Neuronal stem cell (in vitro differentiated cells): ENCODE results near the gene TRAK1.

Source experiments
- DNase-seq: peaks from one replicate; pipeline ENCODE4 v3.0.0-alpha.2; 2013; ENCODE audit warnings: low spot score
- H2AFZ ChIP-seq: one replicate; pipeline ENCODE4 v1.6.1; 2013; ENCODE audit warnings: mild to moderate bottlenecking, low read length, inconsistent platforms
- H2AK5ac ChIP-seq: 2 replicates; pipeline ENCODE4 v1.6.1; 2013; ENCODE audit warnings: low read depth, mild to moderate bottlenecking, inconsistent platforms, low read length, moderate library complexity, mixed read lengths
- H2BK120ac ChIP-seq: 2 replicates; pipeline ENCODE4 v1.6.1; 2013; ENCODE audit warnings: low read depth, mild to moderate bottlenecking, inconsistent platforms, low read length, moderate library complexity, mixed read lengths
- H2BK12ac ChIP-seq: one replicate; pipeline ENCODE4 v1.6.1; 2013; ENCODE audit warnings: low read length, inconsistent platforms
- H2BK15ac ChIP-seq: 2 replicates; pipeline ENCODE4 v1.6.1; 2013; ENCODE audit warnings: mild to moderate bottlenecking, low read length, inconsistent platforms, mixed read lengths
- H2BK5ac ChIP-seq: one replicate; pipeline ENCODE4 v1.6.1; 2013; ENCODE audit warnings: inconsistent platforms, mild to moderate bottlenecking, low read length, moderate library complexity
- H3K14ac ChIP-seq: one replicate; pipeline ENCODE4 v1.6.1; 2013; ENCODE audit warnings: low read length, inconsistent platforms
- H3K18ac ChIP-seq: 2 replicates; pipeline ENCODE4 v1.6.1; 2013; ENCODE audit warnings: low read length, inconsistent platforms
- H3K23ac ChIP-seq: 2 replicates; pipeline ENCODE4 v1.6.1; 2013; ENCODE audit warnings: low read depth, mild to moderate bottlenecking, mixed read lengths, low read length, inconsistent platforms; ENCODE audit not compliant: poor library complexity
- H3K27ac ChIP-seq: replicated peaks from 3 replicates; pipeline ENCODE4 v1.5.1; 2013; ENCODE audit warnings: low read length, inconsistent platforms
- H3K27me3 ChIP-seq, 3 experiments: 2 replicates each; pipeline ENCODE4 v1.6.1; 2013; ENCODE audit warnings: low read length in 3 of 3, mild to moderate bottlenecking in 2 of 3, inconsistent platforms in 1 of 3, low read depth in 1 of 3, mixed read lengths in 1 of 3, moderate library complexity in 1 of 3; ENCODE audit not compliant: control insufficient read depth in 3 of 3, insufficient read depth in 3 of 3
- H3K36me3 ChIP-seq, 2 donors: replicated peaks in 1 of 2; 2 replicates each; pipeline ENCODE4 v1.6.1; 2013; ENCODE audit warnings: low read length in 2 of 2; ENCODE audit not compliant: control insufficient read depth in 2 of 2, insufficient read depth in 2 of 2
- H3K4ac ChIP-seq: 2 replicates; pipeline ENCODE4 v1.6.1; 2013; ENCODE audit warnings: inconsistent platforms, mild to moderate bottlenecking, low read length, moderate library complexity
- H3K4me1 ChIP-seq, 2 donors: 1 replicate in 1 of 2; 2 replicates in 1 of 2; pipeline ENCODE4 v1.6.1; 2013; ENCODE audit warnings: low read length in 2 of 2, low read depth in 1 of 2; ENCODE audit not compliant: control insufficient read depth in 2 of 2, insufficient read depth in 1 of 2
- H3K4me2 ChIP-seq: one replicate; pipeline ENCODE4 v1.6.1; 2013; ENCODE audit warnings: mild to moderate bottlenecking, low read length, inconsistent platforms; ENCODE audit not compliant: insufficient read depth, poor library complexity, severe bottlenecking
- H3K4me3 ChIP-seq, 2 donors: 2 replicates each; pipeline ENCODE4 v1.5.1; 2013; ENCODE audit warnings: low read length in 2 of 2, mild to moderate bottlenecking in 2 of 2, inconsistent platforms in 1 of 2, moderate library complexity in 1 of 2
- H3K79me1 ChIP-seq: one replicate; pipeline ENCODE4 v1.6.1; 2013; ENCODE audit warnings: low read depth, mild to moderate bottlenecking, inconsistent platforms, low read length, moderate library complexity
- H3K9ac ChIP-seq: one replicate; pipeline ENCODE4 v1.6.1; 2013; ENCODE audit warnings: mild to moderate bottlenecking, low read depth, low read length, inconsistent platforms; ENCODE audit not compliant: poor library complexity
- H3K9me3 ChIP-seq, 2 donors: replicated peaks in 1 of 2; 2 replicates each; pipeline versions ENCODE3 to v1.6.1; 2013; ENCODE audit warnings: low read length in 2 of 2, mild to moderate bottlenecking in 2 of 2, inconsistent platforms in 1 of 2, low read depth in 1 of 2, mixed read lengths in 1 of 2, moderate library complexity in 1 of 2; ENCODE audit not compliant: control insufficient read depth in 2 of 2, insufficient read depth in 1 of 2
- H4K8ac ChIP-seq: one replicate; pipeline ENCODE4 v1.6.1; 2013; ENCODE audit warnings: low read depth, mild to moderate bottlenecking, inconsistent platforms, low read length, moderate library complexity
- H4K91ac ChIP-seq: one replicate; pipeline ENCODE4 v1.6.1; 2013; ENCODE audit warnings: low read length, low read depth, mild to moderate bottlenecking, inconsistent platforms; ENCODE audit not compliant: poor library complexity
- WGBS, 2 donors: extraction: QIAGEN DNeasy Blood & Tissue Kit; methylation state at CpG; one replicate each; pipeline ENCODE4 v1.1.7; 2013; ENCODE audit warnings: missing lambda C conversion rate in 2 of 2, mixed read lengths in 1 of 2; ENCODE audit not compliant: insufficient read length in 2 of 2, insufficient replicate concordance in 1 of 2; ENCODE audit errors: extremely low coverage in 2 of 2; 5-methylcytosine and 5-hydroxymethylcytosine counted together

TRAK1 gene

GRCh38 chr3:42163622-42164244, 72.6 kb downstream of the TRAK1 start:
- Histone ChIP-seq H3K27ac (no peak overlapping the region), H3K4me3 (no peak overlapping the region)

DNA sequence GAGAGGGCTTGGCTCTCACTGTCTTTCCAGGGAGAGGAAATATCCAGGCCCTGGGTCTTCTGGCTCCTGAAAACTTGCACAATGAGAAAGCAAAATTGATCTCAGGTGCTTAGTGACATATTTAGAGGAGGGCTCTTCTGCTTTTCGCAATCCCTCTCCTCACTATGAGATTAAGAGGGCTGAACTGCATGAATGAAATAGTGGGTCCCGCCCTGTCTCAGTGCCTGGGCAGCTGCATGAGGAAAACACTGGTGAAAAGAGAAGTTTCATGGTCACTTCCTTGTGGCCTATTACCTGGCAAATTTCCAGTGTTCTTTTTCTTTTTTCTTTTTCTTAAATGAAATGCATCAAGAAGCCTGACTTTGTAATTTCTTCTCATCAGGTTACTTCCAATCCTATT, 73.5 kb downstream of the TRAK1 start:
- Histone ChIP-seq H3K4me2 (no peak overlapping the region), H3K79me1 (peaks cover 3% of the 10 kb centered on the region), H3K4me3 (no peak overlapping the region), H3K4me1 (peaks cover 3 to 8% of the 10 kb centered on the region in 2 donors), H3K9ac (no peak overlapping the region), H2BK5ac (no peak overlapping the region), H3K9me3 (no peaks in the 10 kb centered on the region), H2BK120ac (no peak overlapping the region), H4K8ac (no peak overlapping the region), H2BK15ac (no peak overlapping the region), H4K91ac (no peak overlapping the region), H3K4ac (no peak overlapping the region), H3K14ac (no peak overlapping the region), H3K36me3 (peaks cover 0 to 1% of the 10 kb centered on the region in 2 donors), H3K18ac (no peak overlapping the region), H3K23ac (no peak overlapping the region), H3K27ac (no peak overlapping the region), H2BK12ac (no peak overlapping the region), H2AK5ac (no peak overlapping the region), H2AFZ (no peak overlapping the region), H3K27me3 (no peaks in the 10 kb centered on the region)
- no peak for DNase-seq
- no CpG with 5 or more reads among the region's 2 CpGs for WGBS, 2 donors

More at GRCh38 chr3:42163622-42164244, 72.6 kb downstream of the TRAK1 start:
- H2AFZ ChIP-seq = no peak overlapping the region
- no peak overlapping the region for H3K14ac ChIP-seq
- peaks cover 7 to 12% of the 10 kb centered on the region in 2 donors for H3K4me1 ChIP-seq
- H2BK15ac ChIP-seq = no peak overlapping the region
- no peak overlapping the region for H3K4ac ChIP-seq
- H2BK5ac ChIP-seq = no peak overlapping the region
- no peak for DNase-seq
- H3K36me3 ChIP-seq = peaks cover 0 to 1% of the 10 kb centered on the region in 2 donors
- no CpG with 5 or more reads among the region's 5 CpGs for WGBS, 2 donors
- H3K9me3 ChIP-seq = no peaks in the 10 kb centered on the region
- H2BK12ac ChIP-seq = no peak overlapping the region
- no peak overlapping the region for H3K23ac ChIP-seq
- no peak overlapping the region for H3K18ac ChIP-seq
- no peak overlapping the region for H3K9ac ChIP-seq
- peaks cover 3% of the 10 kb centered on the region for H3K79me1 ChIP-seq
- no peak overlapping the region for H3K4me2 ChIP-seq
- no peak overlapping the region for H4K8ac ChIP-seq
- no peak overlapping the region for H4K91ac ChIP-seq
- no peak overlapping the region for H2BK120ac ChIP-seq
- H3K27me3 ChIP-seq = no peaks in the 10 kb centered on the region
- H2AK5ac ChIP-seq = no peak overlapping the region

- Histone ChIP-seq H2BK15ac (no peak overlapping the region), H3K27ac (no peak overlapping the region), H3K23ac (no peak overlapping the region), H3K4ac (no peak overlapping the region), H3K14ac (no peak overlapping the region), H3K4me3 (no peak overlapping the region), H3K27me3 (no peaks in the 10 kb centered on the region), H2BK5ac (no peak overlapping the region), H2BK12ac (no peak overlapping the region), H3K9me3 (no peaks in the 10 kb centered on the region), H3K79me1 (peaks cover 3% of the 10 kb centered on the region), H2AFZ (no peak overlapping the region), H3K9ac (no peak overlapping the region), H3K4me2 (no peak overlapping the region), H3K4me1 (peaks cover under 1 to 5% of the 10 kb centered on the region in 2 donors), H4K91ac (no peak overlapping the region), H2AK5ac (no peak overlapping the region), H2BK120ac (no peak overlapping the region), H4K8ac (no peak overlapping the region), H3K36me3 (peaks cover 0 to 1% of the 10 kb centered on the region in 2 donors), H3K18ac (no peak overlapping the region)
- DNase-seq = no peak
- WGBS, 2 donors = no CpG with 5 or more reads among the region's 4 CpGs
Observed at GRCh38 chr3:42165211-42165610, 74.1 kb downstream of the TRAK1 start.

GRCh38 chr3:42166214-42166613, 75.1 kb downstream of the TRAK1 start:
- Histone ChIP-seq H3K36me3 (peaks cover 0 to 1% of the 10 kb centered on the region in 2 donors), H2AK5ac (no peak overlapping the region), H3K27ac (no peak overlapping the region), H2BK120ac (no peak overlapping the region), H3K23ac (no peak overlapping the region), H3K27me3 (no peaks in the 10 kb centered on the region), H3K4ac (no peak overlapping the region), H3K4me1 (peaks cover 0 to 4% of the 10 kb centered on the region in 2 donors), H4K91ac (no peak overlapping the region), H2BK12ac (no peak overlapping the region), H2BK5ac (no peak overlapping the region), H3K9ac (no peak overlapping the region), H3K79me1 (peaks cover 3% of the 10 kb centered on the region), H3K9me3 (no peaks in the 10 kb centered on the region), H3K18ac (no peak overlapping the region), H4K8ac (no peak overlapping the region), H3K14ac (no peak overlapping the region), H3K4me2 (no peak overlapping the region), H2AFZ (no peak overlapping the region), H2BK15ac (no peak overlapping the region), H3K4me3 (no peak overlapping the region)
- no peak for DNase-seq
- no CpG with 5 or more reads among the region's 3 CpGs for WGBS, 2 donors
